ENCODE data around the gene TP53RK. TPM values are rescaled to one million over a fixed set of nuclear protein-coding genes. Genes with fewer than 3 reads are reported as not detected.

The TP53RK gene
- total and polyA plus RNA-seq, 2 of the 13 experiments (the other 11 are each of a cell fraction or from before 2014, with no cell fraction given) = 12.9 to 25.5 TPM

- Histone ChIP-seq H2AFZ (ENCODE audit: low read length) (no peak overlapping the region), H4K20me1 (ENCODE audit: insufficient read depth, low read length) (no peaks in the 10 kb centered on the region), H3K36me3 (replicated peaks in 1 of 2; ENCODE audit: control insufficient read depth in 1 of 2, insufficient read depth in 2 of 2, low read length in 2 of 2) (peaks cover 5 to 30% of the 10 kb centered on the region in 2 experiments), H3K9ac (ENCODE audit: insufficient read depth, low read depth, low read length) (no peak overlapping the region), H3K9me3 (ENCODE audit: low read length) (no peaks in the 10 kb centered on the region), H3K27ac (ENCODE audit: extremely low read length, insufficient read depth, low read length) (no peak overlapping the region), H3K27me3 (ENCODE audit: control insufficient read depth in 1 of 2, insufficient read depth in 2 of 2, low read length in 2 of 2) (no peaks in the 10 kb centered on the region), H3K4me3 (replicated peaks in 1 of 3; ENCODE audit: insufficient read depth in 1 of 3, low read depth in 2 of 3, low read length in 3 of 3) (no peak overlapping the region), H3K4me2 (ENCODE audit: low read depth, low read length) (no peak overlapping the region), H3K4me1 (ENCODE audit: insufficient read depth, low read length) (peaks cover 95% of the 10 kb centered on the region), H3K79me2 (ENCODE audit: insufficient read depth, low read length) (peaks cover 43% of the 10 kb centered on the region)
- ChIA-PET CTCF (ENCODE audit: low intra/inter-chr PET ratio, low total read pairs) (interaction anchor here (0.7 kb wide), 1 partner anchor 37 kb away, joined by 4 read pairs; no protein-coding TSS in a partner anchor), POLR2A (interaction anchor here (1.5 to 2.0 kb wide), 2 partner anchors 25 to 28 kb away, joined by 4 read pairs; no protein-coding TSS in a partner anchor)
- DNase-seq (ENCODE audit: low spot score) (no peak), FAIRE-seq (no peak), ATAC-seq (no peak)
- in situ Hi-C loops (cut with HindIII; ENCODE audit: extremely low pct_ligation_motif_present, low pct_unique_long_range_greater_than_20kb) (loop anchor here (5.0 kb wide), 1 partner anchor 38 kb away; no protein-coding TSS in a partner anchor), intact Hi-C loops (cut with micrococcal nuclease; ENCODE audit: unreplicated experiment) (no loop called here)
- no peak for TF ChIP-seq HNRNPL (IDR thresholded peaks at IDR 0.05; ENCODE audit: low read depth, low read length)
- peak; percentile 93 for TF ChIP-seq ZNF12 (CRISPR knock-in tag; IDR thresholded peaks at IDR 0.05)
- WGBS (ENCODE audit: low lambda C conversion rate) = 95% methylated on average over 1 of the region's 1 CpG
- no TSS peak for BruUV-seq (replicated peaks)
Observed at GRCh38 chr20:46644733-46645132, 44.5 kb downstream of the TP53RK start.

- WGBS (ENCODE audit: low lambda C conversion rate) = 99% methylated on average over 3 of the region's 3 CpGs
- FAIRE-seq (no peak), DNase-seq (ENCODE audit: low spot score) (no peak), ATAC-seq (no peak)
- in situ Hi-C loops (cut with HindIII; ENCODE audit: extremely low pct_ligation_motif_present, low pct_unique_long_range_greater_than_20kb) (no loop called here), intact Hi-C loops (cut with micrococcal nuclease; ENCODE audit: unreplicated experiment) (no loop called here)
- H3K36me3 ChIP-seq (replicated peaks in 1 of 2; ENCODE audit: control insufficient read depth in 1 of 2, insufficient read depth in 2 of 2, low read length in 2 of 2) = peaks cover 5 to 33% of the 10 kb centered on the region in 2 experiments
- no peak overlapping the region for H3K9ac ChIP-seq (ENCODE audit: insufficient read depth, low read depth, low read length)
- peaks cover 39% of the 10 kb centered on the region for H3K79me2 ChIP-seq (ENCODE audit: insufficient read depth, low read length)
- ChIA-PET CTCF (ENCODE audit: low intra/inter-chr PET ratio, low total read pairs) (interaction anchor here (0.7 kb wide), 1 partner anchor 37 kb away, joined by 4 read pairs; no protein-coding TSS in a partner anchor), POLR2A (no interaction called here)
- peaks cover 95% of the 10 kb centered on the region for H3K4me1 ChIP-seq (ENCODE audit: insufficient read depth, low read length)
- no peak overlapping the region for H3K4me3 ChIP-seq (replicated peaks in 1 of 3; ENCODE audit: insufficient read depth in 1 of 3, low read depth in 2 of 3, low read length in 3 of 3)
- no peak overlapping the region for H2AFZ ChIP-seq (ENCODE audit: low read length)
- no peak overlapping the region for H3K4me2 ChIP-seq (ENCODE audit: low read depth, low read length)
- no peaks in the 10 kb centered on the region for H3K27me3 ChIP-seq (ENCODE audit: control insufficient read depth in 1 of 2, insufficient read depth in 2 of 2, low read length in 2 of 2)
- peak; percentile 70 for TF ChIP-seq ZMYM3 (CRISPR knock-in tag; IDR thresholded peaks at IDR 0.05)
- no peak for TF ChIP-seq CEBPB (IDR thresholded peaks at IDR 0.05; ENCODE audit: borderline replicate concordance, low read depth, low read length)
- no peak for TF ChIP-seq ZNF441 (CRISPR knock-in tag; IDR thresholded peaks at IDR 0.05; ENCODE audit: borderline replicate concordance)
- TF ChIP-seq ADNP (CRISPR knock-in tag; IDR thresholded peaks at IDR 0.05) = 0 out of 2 replicates have a peak, but pooled peaks have one; percentile 34
- TF ChIP-seq ZNF629 (CRISPR knock-in tag; conservative IDR thresholded peaks at IDR 0.05) = peak; percentile 98
- TF ChIP-seq CHD4 (IDR thresholded peaks at IDR 0.05; ENCODE audit: borderline replicate concordance, low read length) = peak; percentile 80; the same call in 1 of the 2 replicates
- 0 out of 2 replicates have a peak, but pooled peaks have one; percentile 37 for TF ChIP-seq KDM1A (CRISPR knock-in tag; IDR thresholded peaks at IDR 0.05)
- no peaks in the 10 kb centered on the region for H3K9me3 ChIP-seq (ENCODE audit: low read length)
- no peaks in the 10 kb centered on the region for H4K20me1 ChIP-seq (ENCODE audit: insufficient read depth, low read length)
- no TSS peak for BruUV-seq (replicated peaks)
- H3K27ac ChIP-seq (ENCODE audit: extremely low read length, insufficient read depth, low read length) = no peak overlapping the region
Observed at GRCh38 chr20:46644160-46644559, 45.1 kb downstream of the TP53RK start.

All from HepG2 (cell line).